ENCODE data around the gene ATP1A4. TPM values are rescaled to one million over a fixed set of nuclear protein-coding genes. Genes with fewer than 3 reads are reported as not detected.

ATP1A4 gene
- total and polyA plus RNA-seq, 3 experiments from 2014 or later: not detected

DNA sequence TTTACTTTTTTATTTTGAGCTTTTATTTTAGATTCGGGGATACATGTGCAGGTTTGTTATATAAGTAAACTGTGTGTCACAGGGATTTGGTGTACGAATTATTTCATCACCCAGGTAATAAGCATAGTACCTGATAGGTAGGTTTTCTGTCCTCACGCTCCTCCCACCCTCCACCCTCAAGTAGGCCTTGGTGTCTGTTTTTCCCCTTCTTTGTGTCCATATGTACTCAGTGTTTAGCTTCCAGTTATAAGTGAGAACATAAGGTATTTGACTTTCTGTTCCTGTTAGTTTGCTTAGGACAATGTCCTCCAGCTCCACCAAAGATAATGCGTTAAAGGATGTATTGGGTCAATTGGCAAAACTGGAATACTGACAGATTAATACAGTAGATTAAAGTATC is 5.8 kb downstream of the ATP1A4 start:
- ChIA-PET POLR2A (no interaction called here), CTCF (no interaction called here)
- no peak overlapping the region for H3K27ac ChIP-seq (ENCODE audit: low read depth, low read length)
- H3K9me3 ChIP-seq (ENCODE audit: low read length): no peaks in the 10 kb centered on the region
- no peaks in the 10 kb centered on the region for H3K4me1 ChIP-seq (ENCODE audit: insufficient read depth, low read length)
- peaks cover 10 to 23% of the 10 kb centered on the region in 2 donors for H3K27me3 Mint-ChIP-seq
- H3K36me3 ChIP-seq (ENCODE audit: insufficient read depth, low read length): no peaks in the 10 kb centered on the region
- no peak overlapping the region for H3K27ac Mint-ChIP-seq
- H3K27me3 ChIP-seq (ENCODE audit: insufficient read depth, low read length, poor library complexity, severe bottlenecking): no peaks in the 10 kb centered on the region
- H3K4me3 Mint-ChIP-seq: no peak overlapping the region
- no peak for DNase-seq
- no peak overlapping the region for H3K4me3 ChIP-seq (ENCODE audit: low read length)
- H3K4me1 Mint-ChIP-seq: no peaks in the 10 kb centered on the region
- no peaks in the 10 kb centered on the region for H3K9me3 Mint-ChIP-seq
- no peaks in the 10 kb centered on the region for H3K36me3 Mint-ChIP-seq

DNA sequence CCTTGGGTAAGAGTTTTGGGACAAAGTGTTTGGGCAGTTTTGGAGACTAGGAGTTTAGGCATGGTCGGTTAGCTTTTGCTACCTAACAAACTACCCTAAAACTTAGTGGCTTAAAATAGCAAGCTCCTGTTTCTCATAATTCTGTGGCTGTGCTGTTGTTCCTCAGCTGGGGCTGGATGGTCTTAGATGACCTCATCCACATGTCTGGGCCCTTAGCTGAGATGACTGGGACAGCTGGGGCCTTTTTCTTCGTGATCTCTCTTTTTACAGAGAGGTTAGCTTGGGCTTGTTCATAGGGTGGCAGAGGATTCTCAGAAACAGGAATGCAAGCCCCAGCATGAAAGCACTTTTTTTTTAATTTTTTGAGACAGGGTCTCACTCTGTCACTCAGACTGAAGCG is 6.6 kb downstream of the ATP1A4 start:
- DNase-seq: no peak
- ChIA-PET POLR2A (no interaction called here), CTCF (no interaction called here)
- Mint-ChIP-seq H3K4me3 (no peak overlapping the region), H3K27me3 (peaks cover 10 to 23% of the 10 kb centered on the region in 2 donors), H3K9me3 (no peaks in the 10 kb centered on the region), H3K27ac (peak overlapping the region in 1 of 8 donors; percentile 61), H3K36me3 (no peaks in the 10 kb centered on the region), H3K4me1 (no peaks in the 10 kb centered on the region)
- H3K36me3 ChIP-seq (ENCODE audit: insufficient read depth, low read length): no peaks in the 10 kb centered on the region
- no peak overlapping the region for H3K27ac ChIP-seq (ENCODE audit: low read depth, low read length)
- H3K27me3 ChIP-seq (ENCODE audit: insufficient read depth, low read length, poor library complexity, severe bottlenecking): no peaks in the 10 kb centered on the region
- H3K4me1 ChIP-seq (ENCODE audit: insufficient read depth, low read length): no peaks in the 10 kb centered on the region
- no peak overlapping the region for H3K4me3 ChIP-seq (ENCODE audit: low read length)
- H3K9me3 ChIP-seq (ENCODE audit: low read length): no peaks in the 10 kb centered on the region

DNA sequence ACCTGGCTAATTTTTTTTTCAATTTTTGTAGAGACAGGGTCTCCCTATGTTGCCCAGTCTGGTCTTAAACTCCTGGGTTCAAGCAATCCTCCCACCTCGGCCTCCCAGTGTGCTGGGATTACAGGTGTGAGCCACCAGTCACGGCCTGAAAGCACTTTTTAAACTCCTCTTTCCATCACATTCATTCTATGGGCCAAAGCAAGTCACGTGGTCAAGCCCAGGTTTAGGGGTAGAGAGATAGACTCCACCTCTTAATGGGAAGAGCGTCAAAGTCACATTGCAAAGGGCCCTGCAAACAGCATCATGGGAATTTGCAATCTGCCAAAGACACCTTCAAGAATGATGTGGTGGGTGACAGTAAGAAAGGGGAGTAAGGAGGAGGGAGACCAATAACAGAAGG is 7.1 kb downstream of the ATP1A4 start:
- Mint-ChIP-seq H3K27ac (no peak overlapping the region), H3K9me3 (no peaks in the 10 kb centered on the region), H3K4me3 (no peak overlapping the region), H3K36me3 (no peaks in the 10 kb centered on the region), H3K27me3 (peaks cover 10 to 28% of the 10 kb centered on the region in 2 donors), H3K4me1 (no peaks in the 10 kb centered on the region)
- no peaks in the 10 kb centered on the region for H3K27me3 ChIP-seq (ENCODE audit: insufficient read depth, low read length, poor library complexity, severe bottlenecking)
- H3K27ac ChIP-seq (ENCODE audit: low read depth, low read length): no peak overlapping the region
- H3K9me3 ChIP-seq (ENCODE audit: low read length): no peaks in the 10 kb centered on the region
- POLR2A ChIA-PET: no interaction called here
- no peaks in the 10 kb centered on the region for H3K36me3 ChIP-seq (ENCODE audit: insufficient read depth, low read length)
- DNase-seq: no peak
- H3K4me3 ChIP-seq (ENCODE audit: low read length): no peak overlapping the region
- CTCF ChIA-PET: no interaction called here
- H3K4me1 ChIP-seq (ENCODE audit: insufficient read depth, low read length): no peaks in the 10 kb centered on the region

DNA sequence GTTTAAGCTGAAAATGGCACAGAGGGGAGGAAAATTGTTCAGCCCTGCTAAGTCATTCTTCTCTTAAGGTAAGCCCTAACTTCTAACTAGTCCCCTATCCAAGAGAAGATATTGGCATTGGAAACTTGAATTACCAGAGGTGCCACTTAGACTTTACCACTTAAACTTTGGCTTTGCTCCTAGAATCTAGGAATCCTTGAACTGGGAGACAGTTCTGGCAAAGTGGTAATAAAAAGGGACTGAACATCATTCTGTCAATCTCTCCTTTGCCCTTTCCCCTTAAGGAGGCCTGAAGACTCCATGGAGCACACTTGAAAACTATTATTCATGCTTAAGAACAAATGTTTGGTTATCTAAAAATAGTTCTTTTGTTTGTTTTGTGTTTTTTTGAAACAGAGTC is 8.4 kb downstream of the ATP1A4 start:
- no peaks in the 10 kb centered on the region for H3K36me3 ChIP-seq (ENCODE audit: insufficient read depth, low read length)
- H3K9me3 Mint-ChIP-seq: no peaks in the 10 kb centered on the region
- POLR2A ChIA-PET: no interaction called here
- H3K36me3 Mint-ChIP-seq: no peaks in the 10 kb centered on the region
- DNase-seq: no peak
- H3K9me3 ChIP-seq (ENCODE audit: low read length): no peaks in the 10 kb centered on the region
- H3K27me3 Mint-ChIP-seq: peaks cover 14 to 41% of the 10 kb centered on the region in 2 donors
- H3K27me3 ChIP-seq (ENCODE audit: insufficient read depth, low read length, poor library complexity, severe bottlenecking): no peaks in the 10 kb centered on the region
- H3K27ac ChIP-seq (ENCODE audit: low read depth, low read length): no peak overlapping the region
- H3K4me3 Mint-ChIP-seq: no peak overlapping the region
- H3K4me1 ChIP-seq (ENCODE audit: insufficient read depth, low read length): no peaks in the 10 kb centered on the region
- no peak overlapping the region for H3K4me3 ChIP-seq (ENCODE audit: low read length)
- CTCF ChIA-PET: interaction anchor here (0.8 kb wide), 1 partner anchor 34 kb away, joined by 3 read pairs; no protein-coding TSS in a partner anchor
- H3K4me1 Mint-ChIP-seq: no peaks in the 10 kb centered on the region
- no peak overlapping the region for H3K27ac Mint-ChIP-seq

DNA sequence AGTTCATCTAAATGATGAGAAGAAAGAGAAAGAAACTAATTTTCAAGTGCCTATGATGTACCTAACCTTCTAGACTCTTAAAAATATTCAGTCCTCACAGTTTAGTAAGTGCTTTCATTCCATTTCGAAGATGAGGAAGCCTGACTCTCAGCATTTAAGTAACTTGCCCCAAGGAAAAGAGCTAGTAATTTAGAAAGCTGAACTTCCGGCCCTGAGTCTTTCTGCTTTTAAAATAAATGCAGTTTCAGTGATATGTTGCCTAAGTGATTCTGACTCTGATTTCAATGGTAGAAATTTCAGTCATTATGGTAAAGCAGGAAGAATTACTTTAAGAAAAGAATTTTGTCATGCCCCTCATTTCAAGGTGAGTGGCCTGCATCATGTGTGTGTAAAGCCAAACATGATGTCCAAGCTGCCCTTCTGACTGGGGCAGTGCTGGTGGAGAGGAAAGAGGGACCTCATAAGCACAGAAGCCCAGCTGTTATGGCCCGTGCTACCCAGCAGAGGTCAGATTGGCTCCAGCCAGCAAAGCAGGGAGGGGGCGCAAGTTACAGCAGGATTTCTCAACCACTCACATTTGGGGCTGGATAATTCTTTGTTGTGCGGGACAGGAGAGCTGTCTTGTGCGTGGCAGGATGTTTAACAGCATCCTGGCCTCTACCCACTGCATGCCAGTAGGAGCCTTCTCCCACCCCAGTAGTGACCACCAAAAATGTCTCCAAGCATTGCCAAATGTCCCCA is 10.7 kb downstream of the ATP1A4 start:
- peaks cover 7% of the 10 kb centered on the region for H3K27me3 ChIP-seq (ENCODE audit: insufficient read depth, low read length, poor library complexity, severe bottlenecking)
- H3K27me3 Mint-ChIP-seq: peaks cover 17 to 45% of the 10 kb centered on the region in 2 donors
- H3K27ac ChIP-seq (ENCODE audit: low read depth, low read length): no peak overlapping the region
- no peaks in the 10 kb centered on the region for H3K9me3 ChIP-seq (ENCODE audit: low read length)
- POLR2A ChIA-PET: no interaction called here
- no peaks in the 10 kb centered on the region for H3K36me3 ChIP-seq (ENCODE audit: insufficient read depth, low read length)
- no peak overlapping the region for H3K4me3 ChIP-seq (ENCODE audit: low read length)
- H3K36me3 Mint-ChIP-seq: no peaks in the 10 kb centered on the region
- CTCF ChIA-PET: no interaction called here
- H3K9me3 Mint-ChIP-seq: no peaks in the 10 kb centered on the region
- no peak overlapping the region for H3K4me3 Mint-ChIP-seq
- H3K4me1 ChIP-seq (ENCODE audit: insufficient read depth, low read length): no peaks in the 10 kb centered on the region
- H3K4me1 Mint-ChIP-seq: no peaks in the 10 kb centered on the region
- H3K27ac Mint-ChIP-seq: no peak overlapping the region
- no peak for DNase-seq

DNA sequence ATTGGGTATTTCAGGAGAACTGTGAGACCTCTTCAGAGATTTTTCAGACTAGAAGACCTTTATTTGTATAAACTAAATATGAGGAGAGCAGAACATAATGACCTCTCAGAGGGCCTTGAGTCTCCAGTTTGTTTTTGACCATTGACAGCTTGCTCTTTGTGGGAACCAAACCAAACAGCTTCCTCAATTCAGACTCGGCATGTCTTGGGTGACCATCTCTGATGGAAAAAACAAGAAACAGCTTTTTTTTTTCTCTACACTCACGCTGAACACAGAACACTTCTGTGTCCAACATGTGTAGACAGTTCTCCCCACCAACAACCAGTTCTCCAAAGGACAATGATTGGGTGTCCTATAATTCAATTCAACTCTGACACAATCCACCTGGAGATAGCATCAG is 11.5 kb downstream of the ATP1A4 start:
- Histone ChIP-seq H3K27me3 (ENCODE audit: insufficient read depth, low read length, poor library complexity, severe bottlenecking) (peaks cover 7% of the 10 kb centered on the region), H3K27ac (ENCODE audit: low read depth, low read length) (no peak overlapping the region), H3K36me3 (ENCODE audit: insufficient read depth, low read length) (no peaks in the 10 kb centered on the region), H3K4me3 (ENCODE audit: low read length) (no peak overlapping the region), H3K9me3 (ENCODE audit: low read length) (no peaks in the 10 kb centered on the region), H3K4me1 (ENCODE audit: insufficient read depth, low read length) (no peaks in the 10 kb centered on the region)
- Mint-ChIP-seq H3K27me3 (peaks cover 19 to 45% of the 10 kb centered on the region in 2 donors), H3K4me3 (no peak overlapping the region), H3K27ac (no peak overlapping the region), H3K9me3 (no peaks in the 10 kb centered on the region), H3K36me3 (no peaks in the 10 kb centered on the region), H3K4me1 (no peaks in the 10 kb centered on the region)
- no peak for DNase-seq
- POLR2A ChIA-PET: no interaction called here
- CTCF ChIA-PET: no interaction called here

DNA sequence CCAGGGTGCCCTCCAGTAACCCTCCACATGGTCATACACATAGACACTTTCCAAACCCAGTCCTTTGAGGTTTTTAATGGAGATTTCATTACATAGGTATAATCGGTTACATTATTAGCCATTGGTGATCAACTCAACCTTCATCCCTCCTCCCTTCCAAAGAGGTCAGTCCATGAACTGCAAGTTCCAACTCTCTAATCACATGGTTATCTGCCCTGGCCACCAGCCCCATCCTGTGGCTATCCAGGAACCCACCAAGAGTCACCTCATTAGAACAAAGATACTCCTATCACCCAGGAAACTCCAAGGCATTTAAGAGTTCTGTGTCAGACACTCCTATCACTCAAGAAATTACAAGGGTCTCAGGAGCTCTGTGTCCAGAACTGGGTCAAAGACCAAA is 12.2 kb downstream of the ATP1A4 start:
- Histone ChIP-seq H3K4me1 (ENCODE audit: insufficient read depth, low read length) (no peaks in the 10 kb centered on the region), H3K27me3 (ENCODE audit: insufficient read depth, low read length, poor library complexity, severe bottlenecking) (peaks cover 7% of the 10 kb centered on the region), H3K4me3 (ENCODE audit: low read length) (no peak overlapping the region), H3K9me3 (ENCODE audit: low read length) (no peaks in the 10 kb centered on the region), H3K27ac (ENCODE audit: low read depth, low read length) (no peak overlapping the region), H3K36me3 (ENCODE audit: insufficient read depth, low read length) (no peaks in the 10 kb centered on the region)
- Mint-ChIP-seq H3K27ac (no peak overlapping the region), H3K4me1 (no peaks in the 10 kb centered on the region), H3K4me3 (no peak overlapping the region), H3K9me3 (no peaks in the 10 kb centered on the region), H3K27me3 (peaks cover 20 to 45% of the 10 kb centered on the region in 2 donors), H3K36me3 (no peaks in the 10 kb centered on the region)
- ChIA-PET CTCF (no interaction called here), POLR2A (no interaction called here)
- DNase-seq: no peak

DNA sequence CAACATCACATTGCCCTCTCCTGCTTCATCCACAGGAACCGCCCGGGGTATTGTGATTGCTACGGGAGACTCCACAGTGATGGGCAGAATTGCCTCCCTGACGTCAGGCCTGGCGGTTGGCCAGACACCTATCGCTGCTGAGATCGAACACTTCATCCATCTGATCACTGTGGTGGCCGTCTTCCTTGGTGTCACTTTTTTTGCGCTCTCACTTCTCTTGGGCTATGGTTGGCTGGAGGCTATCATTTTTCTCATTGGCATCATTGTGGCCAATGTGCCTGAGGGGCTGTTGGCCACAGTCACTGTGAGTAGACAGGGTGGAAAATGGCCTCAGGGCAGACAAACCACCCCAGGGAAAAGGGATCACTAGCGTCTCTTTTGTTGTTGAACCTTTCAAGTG is 12.7 kb downstream of the ATP1A4 start:
- Histone ChIP-seq H3K4me3 (ENCODE audit: low read length) (no peak overlapping the region), H3K36me3 (ENCODE audit: insufficient read depth, low read length) (no peaks in the 10 kb centered on the region), H3K9me3 (ENCODE audit: low read length) (no peaks in the 10 kb centered on the region), H3K27me3 (ENCODE audit: insufficient read depth, low read length, poor library complexity, severe bottlenecking) (peaks cover 7% of the 10 kb centered on the region), H3K27ac (ENCODE audit: low read depth, low read length) (no peak overlapping the region), H3K4me1 (ENCODE audit: insufficient read depth, low read length) (no peaks in the 10 kb centered on the region)
- H3K27ac Mint-ChIP-seq: no peak overlapping the region
- peaks cover under 1 to 1% (median under 1%) of the 10 kb centered on the region in 3 donors for H3K4me1 Mint-ChIP-seq
- no peaks in the 10 kb centered on the region for H3K9me3 Mint-ChIP-seq
- CTCF ChIA-PET: no interaction called here
- POLR2A ChIA-PET: no interaction called here
- DNase-seq: no peak
- H3K27me3 Mint-ChIP-seq: peaks cover 20 to 40% of the 10 kb centered on the region in 2 donors
- H3K36me3 Mint-ChIP-seq: no peaks in the 10 kb centered on the region
- no peak overlapping the region for H3K4me3 Mint-ChIP-seq

Measured in CD8-positive, alpha-beta memory T cell (primary cell).